GM12878 (cell line): Measurements from ENCODE around the gene ICE2. TPM values are rescaled to one million over a fixed set of nuclear protein-coding genes. Genes with fewer than 3 reads are reported as not detected.

Experiments
- ATAC-seq: fragments of 200-7000 bp; cut with Tn5 transposase; 3 replicates; pipeline ENCODE4 v1.9.1; 2020; ENCODE audit warnings: mild to moderate bottlenecking, moderate library complexity
- BruUV-seq: library from RNA; stranded (reverse); fragments of 400-500 nt; replicated peaks from 2 replicates; lab custom pipeline; 2021; lab: Mats Ljungman, UMichigan
- CTCF ChIA-PET: fragments of 300-600 bp; sonication (Branson Sonifier 250); formaldehyde crosslinking; extraction: SDS; loops from one replicate; lab custom pipeline; 2021; ENCODE audit warnings: inconsistent platforms; lab: Yijun Ruan, JAX
- POLR2A ChIA-PET: fragments of 350-600 bp; formaldehyde crosslinking; extraction: SDS; loops from one replicate; lab custom pipeline; 2021; ENCODE audit warnings: inconsistent platforms; lab: Charles Lee
- RAD21 ChIA-PET: fragments of 300-600 bp; sonication (Branson Sonifier 250); formaldehyde crosslinking; loops from one replicate; lab custom pipeline; 2023; ENCODE audit warnings: antibody characterized with exemption; ENCODE audit not compliant: unreplicated experiment; lab: Charles Lee
- SMC1A ChIA-PET: fragments of 300-600 bp; sonication (Branson Sonifier 250); formaldehyde crosslinking; loops from one replicate; lab custom pipeline; 2023; ENCODE audit not compliant: unreplicated experiment, uncharacterized antibody; lab: Charles Lee
- DNase-seq: peaks from one replicate; pipeline ENCODE4 v3.0.0-alpha.2; 2011; ENCODE audit warnings: low read depth, low spot score
- FAIRE-seq: peaks from 3 replicates; lab custom pipeline; 2011; peaks lifted over from hg19 to GRCh38; lab: Jason Lieb, UNC
- H2AFZ ChIP-seq: 2 replicates; pipeline ENCODE4 v1.6.0; 2011; ENCODE audit warnings: low read depth, low read length, control low read depth; ENCODE audit not compliant: control insufficient read depth
- H3K27ac ChIP-seq: 2 replicates; pipeline ENCODE4 v1.5.1; 2011; ENCODE audit warnings: control low read depth; ENCODE audit not compliant: control insufficient read depth, insufficient read depth
- H3K27me3 ChIP-seq, 2 experiments: replicated peaks in 1 of 2; 2 replicates each; pipeline versions ENCODE4 v1.6.0 to v1.6.1; 2011; ENCODE audit warnings: low read length in 1 of 2; ENCODE audit not compliant: control insufficient read depth in 2 of 2, insufficient read depth in 2 of 2
- H3K36me3 ChIP-seq, 2 experiments: 2 replicates each; pipeline ENCODE4 v1.5.1; 2011; ENCODE audit warnings: low read length in 1 of 2; ENCODE audit not compliant: control insufficient read depth in 2 of 2, insufficient read depth in 2 of 2
- H3K4me1 ChIP-seq: 2 replicates; pipeline ENCODE4 v1.6.1; 2011; ENCODE audit warnings: mild to moderate bottlenecking, low read length, moderate library complexity, mixed read lengths; ENCODE audit not compliant: control insufficient read depth, insufficient read depth
- H3K4me2 ChIP-seq: 2 replicates; pipeline ENCODE4 v1.6.0; 2011; ENCODE audit warnings: control low read depth; ENCODE audit not compliant: control insufficient read depth, insufficient read depth
- H3K4me3 ChIP-seq: fragments of 200-600 bp; sonication (generic); 2 replicates; pipeline ENCODE4 v1.5.1; 2016
- H3K79me2 ChIP-seq: 2 replicates; pipeline ENCODE4 v1.6.0; 2011; ENCODE audit warnings: low read length; ENCODE audit not compliant: control insufficient read depth, insufficient read depth
- H3K9ac ChIP-seq: 2 replicates; pipeline ENCODE4 v1.8.0; 2011; ENCODE audit warnings: low read length, control low read depth, mixed read lengths; ENCODE audit not compliant: control insufficient read depth, insufficient read depth
- H3K9me3 ChIP-seq: replicated peaks from 3 replicates; pipeline ENCODE4 v1.5.1; 2011; ENCODE audit warnings: mild to moderate bottlenecking, low read length; ENCODE audit not compliant: control insufficient read depth, insufficient read depth
- H4K20me1 ChIP-seq: 2 replicates; pipeline ENCODE4 v1.6.0; 2011; ENCODE audit not compliant: control insufficient read depth, insufficient read depth
- ATF2 ChIP-seq: IDR thresholded peaks from 2 replicates; pipeline ENCODE4 v1.6.1; 2012; ENCODE audit warnings: low read length, inconsistent platforms
- CBX5 ChIP-seq: sonication (generic); IDR thresholded peaks from 2 replicates; pipeline ENCODE4 v1.6.1; 2016; ENCODE audit warnings: low read depth, moderate library complexity, mild to moderate bottlenecking, inconsistent platforms
- CTCF ChIP-seq, 3 experiments: IDR thresholded peaks in 2 of 3; conservative IDR thresholded peaks in 1 of 3; 2 replicates each; pipeline ENCODE4 v1.5.1; 2011; ENCODE audit warnings: low read depth in 3 of 3, low read length in 3 of 3, mild to moderate bottlenecking in 3 of 3, control low read depth in 2 of 3, moderate library complexity in 2 of 3, inconsistent platforms in 1 of 3, mixed read lengths in 1 of 3; ENCODE audit not compliant: control insufficient read depth in 2 of 3, insufficient read depth in 1 of 3; ENCODE audit errors: extremely low read depth in 1 of 3
- DPF2 ChIP-seq: fragments of 450-650 bp; IDR thresholded peaks from 2 replicates; pipeline ENCODE4 v1.6.1; 2017; ENCODE audit warnings: mild to moderate bottlenecking
- JUND ChIP-seq: IDR thresholded peaks from 2 replicates; pipeline ENCODE4 v1.6.1; 2012; ENCODE audit warnings: low read depth, mild to moderate bottlenecking, low read length, improper control_type of control experiment, moderate library complexity
- LARP7 ChIP-seq: fragments of 450-650 bp; IDR thresholded peaks from 2 replicates; pipeline ENCODE4 v1.6.1; 2017; ENCODE audit warnings: mild to moderate bottlenecking
- MEF2A ChIP-seq: IDR thresholded peaks from 2 replicates; pipeline ENCODE4 v1.6.1; 2011; ENCODE audit warnings: low read depth, mild to moderate bottlenecking, low read length, moderate library complexity; ENCODE audit not compliant: insufficient read depth
- NBN ChIP-seq: fragments of 450-650 bp; IDR thresholded peaks from 2 replicates; pipeline ENCODE4 v1.6.1; 2016
- POU2F2 ChIP-seq: IDR thresholded peaks from 3 replicates; pipeline ENCODE4 v1.6.1; 2011; ENCODE audit warnings: low read depth, mild to moderate bottlenecking, low read length, borderline replicate concordance
- RELA ChIP-seq: fragments of 450-650 bp; IDR thresholded peaks from 2 replicates; pipeline ENCODE4 v1.8.0; 2014; ENCODE audit warnings: borderline replicate concordance; ENCODE audit not compliant: partially characterized antibody
- RUNX3 ChIP-seq: IDR thresholded peaks from 2 replicates; pipeline ENCODE4 v1.6.1; 2012; ENCODE audit warnings: low read length, inconsistent platforms
- SMAD1 ChIP-seq: fragments of 450-650 bp; IDR thresholded peaks from 2 replicates; pipeline ENCODE4 v1.6.1; 2018; ENCODE audit warnings: mild to moderate bottlenecking, low read depth; ENCODE audit not compliant: partially characterized antibody
- SMAD5 ChIP-seq: IDR thresholded peaks from 2 replicates; pipeline ENCODE4 v1.6.1; 2016; ENCODE audit warnings: antibody characterized with exemption, low read depth
- STAT3 ChIP-seq: IDR thresholded peaks from 2 replicates; pipeline ENCODE4 v1.6.1; 2011; ENCODE audit warnings: low read depth, low read length, improper control_type of control experiment
- SUZ12 ChIP-seq: fragments of 200-600 bp; sonication (generic); IDR thresholded peaks from one replicate; pipeline ENCODE4 v1.6.1; 2018; ENCODE audit warnings: antibody characterized with exemption, mild to moderate bottlenecking; ENCODE audit not compliant: unreplicated experiment
- ZNF24 ChIP-seq: fragments of 450-650 bp; IDR thresholded peaks from 2 replicates; pipeline ENCODE4 v1.6.1; 2017; ENCODE audit warnings: antibody characterized with exemption, mild to moderate bottlenecking
- ZNF622 ChIP-seq: fragments of 450-650 bp; IDR thresholded peaks from 2 replicates; pipeline ENCODE4 v1.6.1; 2017; ENCODE audit warnings: mild to moderate bottlenecking, inconsistent platforms
- ZNF687 ChIP-seq: fragments of 450-650 bp; IDR thresholded peaks from 2 replicates; pipeline ENCODE4 v1.6.1; 2017; ENCODE audit warnings: mild to moderate bottlenecking, moderate library complexity
- WGBS: methylation state at CpG from one replicate; pipeline ENCODE4 v1.1.6; 2016; ENCODE audit warnings: low lambda C conversion rate; ENCODE audit not compliant: insufficient replicate concordance, insufficient coverage; ENCODE audit errors: missing lambda C conversion rate; 5-methylcytosine and 5-hydroxymethylcytosine counted together
- in situ Hi-C: fragments of 300-500 bp; cut with MboI; formaldehyde crosslinking; loops from 9 replicates; pipeline ENCODE4 v1.14.3; 2018; ENCODE audit warnings: mixed read lengths
- intact Hi-C: fragments of 100-400 bp; cut with micrococcal nuclease; formaldehyde crosslinking; loops from one replicate; pipeline ENCODE4 v1.14.2; 2022; ENCODE audit not compliant: unreplicated experiment
- polyA plus RNA-seq, 11 experiments: library from polyadenylated mRNA; depleted of rRNA in 4 of 11; unstranded in 6 of 11; stranded (reverse) in 5 of 11; fragments of >200 nt; fragmentation: Nextera tagmentation in 4 of 11; fragmentation: Illumina TruSeq in 1 of 11; extraction: Ambion mirVana in 4 of 11; extraction: Trizol in 1 of 11; gene quantifications; 1 replicate in 1 of 11; 2 replicates in 10 of 11; pipeline versions ENCODE4 v1.2.1 to v1.2.3, GENCODE V29; 2011 to 2016; ENCODE audit warnings: inconsistent platforms in 2 of 11, missing spikeins in 2 of 11, low read depth in 1 of 11
- total RNA-seq, 4 experiments: library from RNA; depleted of rRNA in 3 of 4; stranded (reverse); fragments of >200 nt in 3 of 4; fragmentation: Illumina TruSeq in 1 of 4; extraction: Trizol in 1 of 4; gene quantifications; 2 replicates each; pipeline versions ENCODE4 v1.2.1 to v1.2.3, GENCODE V29; 2013 to 2021

The ICE2 gene
- total and polyA plus RNA-seq, 10 of the 15 experiments (the other 5 are each of a cell fraction or from before 2014, with no cell fraction given): 14.2 to 62.0 (median 44.9) TPM

- FAIRE-seq (peak; percentile 18), DNase-seq (no peak), ATAC-seq (peak; percentile 92)
- intact Hi-C loops: loop anchor here (1.0 to 5.0 kb wide), 3 partner anchors 30 to 162 kb away; no protein-coding TSS in a partner anchor
- H3K9ac ChIP-seq: no peak overlapping the region
- ChIA-PET CTCF (interaction anchor here (0.6 to 7.1 kb wide), 62 partner anchors 8 to 1313 kb away, joined by 3 to 222 read pairs (median 5); partner anchors contain the start of genes ANXA2 and ICE2), POLR2A (interaction anchor here (0.6 to 1.3 kb wide), 3 partner anchors 25 to 118 kb away, joined by 3 to 6 read pairs (median 3); no protein-coding TSS in a partner anchor), RAD21 (interaction anchor here (0.7 to 3.1 kb wide), 36 partner anchors 7 to 412 kb away, joined by 3 to 43 read pairs (median 4); partner anchors contain the start of gene ANXA2), SMC1A (interaction anchor here (0.7 to 4.2 kb wide), 46 partner anchors 8 to 411 kb away, joined by 3 to 71 read pairs (median 5); no protein-coding TSS in a partner anchor)
- H3K4me2 ChIP-seq: peak overlapping the region; percentile 71
- no peak overlapping the region for H2AFZ ChIP-seq
- no TSS peak for BruUV-seq
- H3K36me3 ChIP-seq: peaks cover 7 to 9% of the 10 kb centered on the region in 2 experiments
- no peaks in the 10 kb centered on the region for H3K27me3 ChIP-seq
- H3K79me2 ChIP-seq: peaks cover 5% of the 10 kb centered on the region
- peaks cover 16% of the 10 kb centered on the region for H3K4me1 ChIP-seq
- H3K27ac ChIP-seq: peak overlapping the region; percentile 67
- no peak overlapping the region for H3K4me3 ChIP-seq
- H3K9me3 ChIP-seq: no peaks in the 10 kb centered on the region
- in situ Hi-C loops: loop anchor here (25.0 kb wide), 1 partner anchor 1316 kb away; no protein-coding TSS in a partner anchor
- no peaks in the 10 kb centered on the region for H4K20me1 ChIP-seq
- WGBS: 59% methylated on average over 8 of the region's 8 CpGs
- TF ChIP-seq CBX5: no peak
- peak; percentile 49; the same call in 1 of the 2 replicates for TF ChIP-seq ZNF687
- no peak for TF ChIP-seq LARP7
- peak; percentile 74 to 86 (median 86) for TF ChIP-seq CTCF (IDR thresholded peaks at IDR 0.05 in 2 of 3, conservative IDR thresholded peaks at IDR 0.05 in 1 of 3; ENCODE audit: control insufficient read depth in 2 of 3, extremely low read depth in 1 of 3, insufficient read depth in 1 of 3, low read depth in 3 of 3, low read length in 3 of 3)
- no peak for TF ChIP-seq NBN
- peak; percentile 72; the same call in 1 of the 3 replicates for TF ChIP-seq POU2F2
- TF ChIP-seq SUZ12: no peak
- TF ChIP-seq STAT3: 0 out of 2 replicates have a peak, but pooled peaks have one; percentile 8
- no peak for TF ChIP-seq ATF2
- no peak for TF ChIP-seq SMAD1
- TF ChIP-seq ZNF24: no peak
- TF ChIP-seq RELA: no peak
- TF ChIP-seq JUND: no peak
- TF ChIP-seq RUNX3: no peak
- no peak for TF ChIP-seq SMAD5
- TF ChIP-seq MEF2A: 0 out of 2 replicates have a peak, but pooled peaks have one; percentile 12
- no peak for TF ChIP-seq DPF2
- TF ChIP-seq ZNF622: no peak
Measured at GRCh38 chr15:60520825-60521368, 42.0 kb upstream of the ICE2 start.
